CD4-positive, alpha-beta T cell (primary cell): ENCODE results near the gene DTX1. TPM values are rescaled to one million over a fixed set of nuclear protein-coding genes. Genes with fewer than 3 reads are reported as not detected.

Experiments used
- ATAC-seq: fragments of 200-7000 bp; cut with Tn5 transposase; one replicate; pipeline ENCODE4 v1.10.0; 2022; ENCODE audit warnings: mild to moderate bottlenecking; ENCODE audit not compliant: poor library complexity
- CTCF ChIA-PET: fragments of 350-600 bp; sonication (Branson Sonifier 250); formaldehyde crosslinking; loops from one replicate; lab custom pipeline; 2021; ENCODE audit warnings: antibody characterized with exemption, inconsistent platforms; lab: Charles Lee
- POLR2A ChIA-PET: fragments of 350-600 bp; sonication (Branson Sonifier 250); formaldehyde crosslinking; loops from one replicate; lab custom pipeline; 2021; ENCODE audit warnings: antibody characterized with exemption, inconsistent platforms; lab: Charles Lee
- DNase-seq, 14 experiments: peaks; one replicate each; pipeline ENCODE4 v3.0.0-alpha.2; 2013 to 2020; ENCODE audit warnings: mixed read lengths in 2 of 14
- H3K27ac ChIP-seq, 2 donors: one replicate each; pipeline versions ENCODE4 v1.5.1 to v1.7.0; 2013; ENCODE audit warnings: low read length in 2 of 2, low read depth in 1 of 2, mild to moderate bottlenecking in 1 of 2
- H3K27me3 ChIP-seq, 2 experiments: 1 replicate in 1 of 2; 2 replicates in 1 of 2; pipeline versions ENCODE4 v1.6.1 to v1.7.0; 2013; ENCODE audit warnings: low read length in 2 of 2, control low read depth in 1 of 2, mild to moderate bottlenecking in 1 of 2, moderate library complexity in 1 of 2; ENCODE audit not compliant: insufficient read depth in 2 of 2, control insufficient read depth in 1 of 2
- H3K36me3 ChIP-seq: one replicate; pipeline ENCODE4 v1.6.1; 2013; ENCODE audit warnings: low read length, control low read depth; ENCODE audit not compliant: insufficient read depth
- H3K4me1 ChIP-seq: one replicate; pipeline ENCODE4 v1.6.1; 2013; ENCODE audit warnings: low read length, control low read depth; ENCODE audit not compliant: insufficient read depth
- H3K4me3 ChIP-seq: one replicate; pipeline ENCODE4 v1.5.1; 2013; ENCODE audit warnings: mild to moderate bottlenecking, low read length, moderate library complexity
- H3K9me3 ChIP-seq, 2 experiments: 1 replicate in 1 of 2; 2 replicates in 1 of 2; pipeline versions ENCODE4 v1.6.1 to v1.7.0; 2013; ENCODE audit warnings: low read length in 2 of 2, mild to moderate bottlenecking in 2 of 2, control low read depth in 1 of 2, moderate library complexity in 1 of 2; ENCODE audit not compliant: control insufficient read depth in 1 of 2, insufficient read depth in 1 of 2
- H3K27ac Mint-ChIP-seq: one replicate; pipeline ENCODE4 v1.8.0; 2020; ENCODE audit warnings: mixed read lengths
- H3K27me3 Mint-ChIP-seq: one replicate; pipeline ENCODE4 v1.8.0; 2021; ENCODE audit warnings: mixed read lengths
- H3K36me3 Mint-ChIP-seq: one replicate; pipeline ENCODE4 v1.8.0; 2021; ENCODE audit warnings: low read depth, mixed read lengths
- H3K4me1 Mint-ChIP-seq: one replicate; pipeline ENCODE4 v1.8.0; 2021; ENCODE audit warnings: low read depth, mixed read lengths
- H3K4me3 Mint-ChIP-seq: one replicate; pipeline ENCODE4 v1.8.0; 2020; ENCODE audit warnings: mild to moderate bottlenecking, mixed read lengths
- H3K9me3 Mint-ChIP-seq: one replicate; pipeline ENCODE4 v1.8.0; 2020; ENCODE audit warnings: mixed read lengths
- CTCF ChIP-seq: fragments of 200-600 bp; IDR thresholded peaks from one replicate; pipeline ENCODE4 v1.8.0; 2022; ENCODE audit warnings: antibody characterized with exemption, mild to moderate bottlenecking
- intact Hi-C, 2 experiments: fragments of 100-400 bp; cut with DNase I in 1 of 2; cut with micrococcal nuclease in 1 of 2; formaldehyde crosslinking; loops; one replicate each; pipeline versions ENCODE4 v1.15.1 to v1.9.0; 2023 to 2025; cut with DNase I, micrococcal nuclease
- total RNA-seq, 174 experiments: library from RNA in 2 of 174; stranded (reverse) in 2 of 174; gene quantifications; one replicate each; pipeline ENCODE4 v1.2.3 and lab custom pipeline; 2021 to 2026

The DTX1 gene
- total RNA-seq, 2 experiments from 2014 or later, result 14.0 to 14.2 TPM

GRCh38 chr12:113051759-113052158 is 4.8 kb upstream of the DTX1 start:
- H3K27ac ChIP-seq, result no peak overlapping the region
- Mint-ChIP-seq H3K27ac (no peak overlapping the region), H3K9me3 (no peaks in the 10 kb centered on the region), H3K36me3 (no peaks in the 10 kb centered on the region), H3K4me1 (peaks cover 69% of the 10 kb centered on the region), H3K4me3 (no peak overlapping the region), H3K27me3 (no peaks in the 10 kb centered on the region)
- no peak overlapping the region for H3K4me3 ChIP-seq
- ATAC-seq (no peak), DNase-seq (no peak)
- H3K27me3 ChIP-seq, result no peaks in the 10 kb centered on the region
- CTCF ChIA-PET, result no interaction called here
- POLR2A ChIA-PET, result no interaction called here
- H3K4me1 ChIP-seq, result peaks cover 35% of the 10 kb centered on the region
- TF ChIP-seq CTCF, result no peak
- no peaks in the 10 kb centered on the region for H3K36me3 ChIP-seq
- no peaks in the 10 kb centered on the region for H3K9me3 ChIP-seq
- intact Hi-C loops, result loop anchor here in 1 of 2 experiments (10.0 kb wide), 1 partner anchor 103 kb away; no protein-coding TSS in a partner anchor

- Mint-ChIP-seq H3K9me3 (no peaks in the 10 kb centered on the region), H3K36me3 (no peaks in the 10 kb centered on the region), H3K4me3 (no peak overlapping the region), H3K4me1 (peaks cover 69% of the 10 kb centered on the region), H3K27me3 (no peaks in the 10 kb centered on the region), H3K27ac (peak overlapping the region; percentile 7)
- Histone ChIP-seq H3K36me3 (no peaks in the 10 kb centered on the region), H3K27ac (no peak overlapping the region), H3K4me3 (no peak overlapping the region), H3K9me3 (no peaks in the 10 kb centered on the region), H3K4me1 (peaks cover 38% of the 10 kb centered on the region), H3K27me3 (no peaks in the 10 kb centered on the region)
- DNase-seq (no peak), ATAC-seq (no peak)
- ChIA-PET POLR2A (no interaction called here), CTCF (no interaction called here)
- intact Hi-C loops, result loop anchor here in 1 of 2 experiments (10.0 kb wide), 1 partner anchor 102 kb away; no protein-coding TSS in a partner anchor
- no peak for TF ChIP-seq CTCF
Observed at GRCh38 chr12:113052326-113052725, 4.2 kb upstream of the DTX1 start.

- Histone ChIP-seq H3K27ac (no peak overlapping the region), H3K9me3 (no peaks in the 10 kb centered on the region), H3K27me3 (no peaks in the 10 kb centered on the region), H3K4me1 (peaks cover 56% of the 10 kb centered on the region), H3K36me3 (no peaks in the 10 kb centered on the region), H3K4me3 (no peak overlapping the region)
- Mint-ChIP-seq H3K27ac (peak overlapping the region; percentile 27), H3K4me1 (peaks cover 50% of the 10 kb centered on the region), H3K9me3 (no peaks in the 10 kb centered on the region), H3K27me3 (no peaks in the 10 kb centered on the region), H3K4me3 (peak overlapping the region; percentile 58), H3K36me3 (peaks cover 4% of the 10 kb centered on the region)
- no peak for ATAC-seq
- CTCF ChIA-PET, result no interaction called here
- TF ChIP-seq CTCF, result no peak
- no peak for DNase-seq
- intact Hi-C loops, result loop anchor here in 1 of 2 experiments (10.0 kb wide), 1 partner anchor 100 kb away; no protein-coding TSS in a partner anchor
- POLR2A ChIA-PET, result interaction anchor here (0.5 kb wide), 1 partner anchor 37 kb away, joined by 4 read pairs; no protein-coding TSS in a partner anchor
Observed at GRCh38 chr12:113054948-113055486, 1.5 kb upstream of the DTX1 start.
